Natural killer cell (primary cell): ENCODE data around the gene BRF1. TPM values are rescaled to one million over a fixed set of nuclear protein-coding genes. Genes with fewer than 3 reads are reported as not detected.

Source experiments
- ATAC-seq, 3 donors: fragments of 150-1000 bp in 2 of 3; fragments of 200-7000 bp in 1 of 3; cut with Tn5 transposase; 1 replicate in 1 of 3; 2 replicates in 2 of 3; pipeline ENCODE4 v1.10.0; 2021; ENCODE audit warnings: mild to moderate bottlenecking in 2 of 3, moderate library complexity in 2 of 3
- DNase-seq, 2 donors: peaks; one replicate each; pipeline versions ENCODE4 v3.0.0 to v3.0.0-alpha.2; 2013 to 2021; ENCODE audit warnings: mixed read lengths in 1 of 2
- H3K27ac ChIP-seq: one replicate; pipeline ENCODE4 v1.5.1; 2013; ENCODE audit warnings: mild to moderate bottlenecking, low read length
- H3K27me3 ChIP-seq: one replicate; pipeline ENCODE4 v1.6.1; 2013; ENCODE audit warnings: low read length; ENCODE audit not compliant: control insufficient read depth, insufficient read depth
- H3K36me3 ChIP-seq: one replicate; pipeline ENCODE4 v1.6.1; 2013; ENCODE audit warnings: low read length; ENCODE audit not compliant: control insufficient read depth, insufficient read depth
- H3K4me1 ChIP-seq: one replicate; pipeline ENCODE4 v1.6.1; 2013; ENCODE audit warnings: low read length; ENCODE audit not compliant: control insufficient read depth, insufficient read depth
- H3K4me3 ChIP-seq: one replicate; pipeline ENCODE4 v1.5.1; 2013; ENCODE audit warnings: low read length
- H3K9me3 ChIP-seq: one replicate; pipeline ENCODE4 v1.6.1; 2013; ENCODE audit warnings: low read length; ENCODE audit not compliant: control insufficient read depth, insufficient read depth
- H3K27ac Mint-ChIP-seq, 2 donors: one replicate each; pipeline ENCODE4 v1.8.0; 2022; ENCODE audit warnings: mild to moderate bottlenecking in 2 of 2, mixed read lengths in 2 of 2, moderate library complexity in 1 of 2
- H3K27me3 Mint-ChIP-seq, 2 donors: one replicate each; pipeline ENCODE4 v1.8.0; 2022; ENCODE audit warnings: low read depth in 2 of 2, mixed read lengths in 2 of 2
- H3K36me3 Mint-ChIP-seq: one replicate; pipeline ENCODE4 v1.8.0; 2022; ENCODE audit warnings: mixed read lengths
- H3K4me1 Mint-ChIP-seq, 2 donors: one replicate each; pipeline ENCODE4 v1.8.0; 2022; ENCODE audit warnings: mixed read lengths in 2 of 2
- H3K4me3 Mint-ChIP-seq: one replicate; pipeline ENCODE4 v1.8.0; 2022; ENCODE audit warnings: mild to moderate bottlenecking, moderate library complexity, mixed read lengths
- H3K9me3 Mint-ChIP-seq, 2 donors: one replicate each; pipeline ENCODE4 v1.8.0; 2022; ENCODE audit warnings: mixed read lengths in 2 of 2
- WGBS: methylation state at CpG from one replicate; pipeline ENCODE4 v1.1.7; 2013; ENCODE audit warnings: missing lambda C conversion rate; ENCODE audit not compliant: insufficient coverage; 5-methylcytosine and 5-hydroxymethylcytosine counted together
- intact Hi-C: fragments of 100-400 bp; cut with micrococcal nuclease; formaldehyde crosslinking; loops from one replicate; pipeline ENCODE4 v1.14.2; 2022
- total RNA-seq, 4 donors: library from RNA; stranded (reverse); fragments of 120-200 nt in 1 of 4; gene quantifications; one replicate each; pipeline versions ENCODE4 v1.2.3 to v1.2.4, GENCODE V29; 2013 to 2022
- TF ChIP-seq, protein P1 (sequence below): fragments of 200-600 bp; IDR thresholded peaks from one replicate; pipeline ENCODE4 v1.8.0; 2022; ENCODE audit warnings: antibody characterized with exemption

BRF1 gene
- total RNA-seq, 3 donors from 2014 or later (not counting 1 experiment from before 2014, with no cell fraction given): 82.4 to 92.7 (median 87.4) TPM

DNA sequence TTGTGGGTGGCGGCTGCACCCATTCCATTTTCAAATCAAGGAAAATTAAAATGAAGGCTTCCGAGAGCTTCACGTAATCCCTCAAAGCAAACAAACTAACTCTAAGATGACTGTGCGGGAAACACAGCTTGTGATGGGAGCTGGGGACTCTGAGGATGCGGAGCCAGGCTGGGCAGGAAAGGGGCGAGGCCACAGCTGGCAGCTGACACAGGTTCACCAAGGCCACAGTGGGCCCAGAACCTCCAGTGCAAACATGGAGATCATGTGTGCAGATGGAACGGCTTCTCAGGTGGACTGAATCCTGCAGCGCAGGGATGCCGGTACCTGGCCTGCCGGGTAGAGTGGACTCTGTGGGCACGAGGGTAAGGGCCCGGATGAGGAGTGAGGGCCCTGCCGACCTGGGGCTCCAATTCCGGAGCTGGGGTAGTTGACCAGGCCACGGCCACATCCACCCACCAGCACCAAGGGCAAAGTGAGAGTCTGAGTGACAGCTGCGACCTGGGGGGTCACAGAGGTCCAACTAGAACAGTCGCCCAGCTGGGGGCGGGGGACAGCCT lies 71.6 kb downstream of the BRF1 start:
- H3K27ac Mint-ChIP-seq: no peak overlapping the region
- TF ChIP-seq, protein P1, sequence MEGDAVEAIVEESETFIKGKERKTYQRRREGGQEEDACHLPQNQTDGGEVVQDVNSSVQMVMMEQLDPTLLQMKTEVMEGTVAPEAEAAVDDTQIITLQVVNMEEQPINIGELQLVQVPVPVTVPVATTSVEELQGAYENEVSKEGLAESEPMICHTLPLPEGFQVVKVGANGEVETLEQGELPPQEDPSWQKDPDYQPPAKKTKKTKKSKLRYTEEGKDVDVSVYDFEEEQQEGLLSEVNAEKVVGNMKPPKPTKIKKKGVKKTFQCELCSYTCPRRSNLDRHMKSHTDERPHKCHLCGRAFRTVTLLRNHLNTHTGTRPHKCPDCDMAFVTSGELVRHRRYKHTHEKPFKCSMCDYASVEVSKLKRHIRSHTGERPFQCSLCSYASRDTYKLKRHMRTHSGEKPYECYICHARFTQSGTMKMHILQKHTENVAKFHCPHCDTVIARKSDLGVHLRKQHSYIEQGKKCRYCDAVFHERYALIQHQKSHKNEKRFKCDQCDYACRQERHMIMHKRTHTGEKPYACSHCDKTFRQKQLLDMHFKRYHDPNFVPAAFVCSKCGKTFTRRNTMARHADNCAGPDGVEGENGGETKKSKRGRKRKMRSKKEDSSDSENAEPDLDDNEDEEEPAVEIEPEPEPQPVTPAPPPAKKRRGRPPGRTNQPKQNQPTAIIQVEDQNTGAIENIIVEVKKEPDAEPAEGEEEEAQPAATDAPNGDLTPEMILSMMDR: no peak
- no peaks in the 10 kb centered on the region for H3K27me3 ChIP-seq
- H3K27ac ChIP-seq: no peak overlapping the region
- H3K36me3 Mint-ChIP-seq: no peaks in the 10 kb centered on the region
- H3K27me3 Mint-ChIP-seq: no peaks in the 10 kb centered on the region
- no peak overlapping the region for H3K4me3 Mint-ChIP-seq
- ATAC-seq: no peak
- no peak overlapping the region for H3K4me3 ChIP-seq
- no peak for DNase-seq
- WGBS: 95% methylated on average over 15 of the region's 18 CpGs
- H3K4me1 Mint-ChIP-seq: no peaks in the 10 kb centered on the region
- H3K9me3 ChIP-seq: no peaks in the 10 kb centered on the region
- intact Hi-C loops: no loop called here
- peaks cover 7% of the 10 kb centered on the region for H3K36me3 ChIP-seq
- no peaks in the 10 kb centered on the region for H3K9me3 Mint-ChIP-seq
- H3K4me1 ChIP-seq: no peaks in the 10 kb centered on the region

DNA sequence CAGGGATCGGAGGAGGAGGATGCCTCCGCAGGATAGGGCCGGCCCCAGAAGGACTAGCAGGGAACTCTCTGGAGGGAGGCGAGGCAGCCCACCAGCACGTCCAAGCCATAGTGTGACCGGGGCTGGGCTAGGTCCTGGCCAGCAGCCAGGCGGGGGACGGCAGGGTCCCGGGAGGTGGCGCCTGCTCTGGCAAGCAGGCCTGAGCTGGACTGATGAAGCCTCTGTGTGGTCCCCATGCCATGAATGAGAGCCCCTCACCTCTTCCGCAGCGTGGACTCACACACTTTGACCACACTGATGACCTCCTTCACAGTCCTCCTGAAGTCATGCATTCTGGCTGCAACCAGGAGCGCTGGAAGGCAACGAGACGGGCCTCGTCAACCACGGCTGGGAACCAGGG lies 72.2 kb downstream of the BRF1 start:
- TF ChIP-seq, protein P1: no peak
- Histone ChIP-seq H3K4me3 (no peak overlapping the region), H3K27ac (no peak overlapping the region), H3K36me3 (peaks cover 7% of the 10 kb centered on the region), H3K27me3 (no peaks in the 10 kb centered on the region), H3K9me3 (no peaks in the 10 kb centered on the region), H3K4me1 (no peaks in the 10 kb centered on the region)
- Mint-ChIP-seq H3K9me3 (no peaks in the 10 kb centered on the region), H3K4me3 (no peak overlapping the region), H3K27ac (no peak overlapping the region), H3K4me1 (no peaks in the 10 kb centered on the region), H3K27me3 (no peaks in the 10 kb centered on the region), H3K36me3 (no peaks in the 10 kb centered on the region)
- DNase-seq (no peak), ATAC-seq (no peak)
- intact Hi-C loops: no loop called here
- WGBS: 93% methylated on average over 17 of the region's 17 CpGs

DNA sequence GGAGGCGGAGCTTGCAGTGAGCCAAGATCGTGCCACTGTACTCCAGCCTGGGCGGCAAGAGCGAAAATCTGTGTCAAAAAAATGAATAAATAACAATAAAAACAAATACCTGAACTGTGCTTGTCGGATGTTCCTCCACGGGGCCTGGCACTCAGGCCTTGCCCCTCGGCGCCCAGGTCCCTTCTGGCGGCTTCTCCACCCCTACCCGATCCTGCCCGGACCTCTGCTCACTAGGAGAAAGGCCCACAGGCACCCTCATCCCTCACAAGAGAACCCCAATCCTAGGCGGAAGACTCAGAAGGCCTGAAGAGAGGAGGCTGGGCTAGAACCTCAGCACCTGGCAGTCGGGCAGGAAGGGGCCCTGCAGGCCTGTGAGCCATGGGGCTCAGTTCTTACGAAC lies 73.5 kb downstream of the BRF1 start:
- H3K4me1 Mint-ChIP-seq: no peaks in the 10 kb centered on the region
- H3K27ac Mint-ChIP-seq: no peak overlapping the region
- H3K9me3 Mint-ChIP-seq: no peaks in the 10 kb centered on the region
- H3K27me3 Mint-ChIP-seq: no peaks in the 10 kb centered on the region
- H3K27me3 ChIP-seq: no peaks in the 10 kb centered on the region
- no peak overlapping the region for H3K27ac ChIP-seq
- H3K4me3 ChIP-seq: no peak overlapping the region
- intact Hi-C loops: no loop called here
- WGBS: 98% methylated on average over 13 of the region's 14 CpGs
- H3K9me3 ChIP-seq: no peaks in the 10 kb centered on the region
- ATAC-seq (no peak), DNase-seq (no peak)
- TF ChIP-seq, protein P1: no peak
- no peak overlapping the region for H3K4me3 Mint-ChIP-seq
- no peaks in the 10 kb centered on the region for H3K4me1 ChIP-seq
- no peaks in the 10 kb centered on the region for H3K36me3 Mint-ChIP-seq
- H3K36me3 ChIP-seq: peaks cover 7% of the 10 kb centered on the region

DNA sequence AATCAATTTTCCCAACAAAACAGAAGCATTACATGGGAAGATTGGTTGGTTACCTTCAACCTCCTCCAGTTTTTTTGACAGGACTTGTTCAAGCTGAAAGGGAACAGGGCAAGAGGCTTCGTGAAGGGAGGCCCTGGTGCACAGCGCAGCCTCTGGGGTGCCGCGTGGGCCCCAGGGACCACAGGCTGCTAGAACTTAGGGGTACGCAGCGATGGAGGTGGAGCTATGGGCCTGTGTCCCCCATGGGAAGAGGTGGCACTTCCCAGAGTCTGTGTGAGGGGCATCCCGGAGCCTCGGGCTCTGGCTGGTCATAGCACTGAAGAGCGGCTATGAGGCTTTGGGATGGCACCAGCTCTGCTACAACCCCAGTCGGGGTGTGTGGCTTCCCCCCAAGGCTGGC lies 74.6 kb downstream of the BRF1 start:
- H3K9me3 ChIP-seq: no peaks in the 10 kb centered on the region
- WGBS: 92% methylated on average over 10 of the region's 10 CpGs
- H3K27me3 ChIP-seq: no peaks in the 10 kb centered on the region
- H3K4me1 ChIP-seq: no peaks in the 10 kb centered on the region
- Mint-ChIP-seq H3K4me1 (no peaks in the 10 kb centered on the region), H3K9me3 (no peaks in the 10 kb centered on the region), H3K27me3 (no peaks in the 10 kb centered on the region), H3K4me3 (no peak overlapping the region), H3K27ac (no peak overlapping the region), H3K36me3 (no peaks in the 10 kb centered on the region)
- peaks cover 12% of the 10 kb centered on the region for H3K36me3 ChIP-seq
- DNase-seq (no peak), ATAC-seq (no peak)
- intact Hi-C loops: no loop called here
- H3K27ac ChIP-seq: no peak overlapping the region
- no peak overlapping the region for H3K4me3 ChIP-seq
- TF ChIP-seq, protein P1: no peak
